ENCODE results near the gene TPO.
"Not testable (repeated sequence)": the region's sequence is repeated elsewhere in the genome, so short reads cannot be mapped to it uniquely, and the experiment has no call there.

Gene TPO

GRCh38 chr2:1501991-1502390 lies 88.7 kb downstream of the TPO start:
- DNase-seq (ENCODE audit: low read depth, low spot score) = no peak

- no peak for DNase-seq (ENCODE audit: low read depth, low spot score)
These were observed 89.6 kb downstream of the TPO start for GRCh38 chr2:1502891-1503304.

GRCh38 chr2:1503471-1504310 lies 90.4 kb downstream of the TPO start:
- no peak for DNase-seq (ENCODE audit: low read depth, low spot score)

GRCh38 chr2:1504311-1504750 lies 91.1 kb downstream of the TPO start:
- DNase-seq (ENCODE audit: low read depth, low spot score) = no peak

- DNase-seq (ENCODE audit: low read depth, low spot score) = no peak
These were observed 91.8 kb downstream of the TPO start for GRCh38 chr2:1505031-1505441.

GRCh38 chr2:1509271-1510065 lies 96.2 kb downstream of the TPO start:
- DNase-seq (ENCODE audit: low read depth, low spot score) = no peak

GRCh38 chr2:1510176-1510575 lies 96.9 kb downstream of the TPO start:
- no peak for DNase-seq (ENCODE audit: low read depth, low spot score)

- no peak for DNase-seq (ENCODE audit: low read depth, low spot score)
These were observed 98.2 kb downstream of the TPO start for GRCh38 chr2:1511455-1511854.

GRCh38 chr2:1512321-1513289 lies 99.3 kb downstream of the TPO start:
- DNase-seq (ENCODE audit: low read depth, low spot score) = no peak

GRCh38 chr2:1514391-1515072 lies 101.3 kb downstream of the TPO start:
- DNase-seq (ENCODE audit: low read depth, low spot score) = no peak

- no peak for DNase-seq (ENCODE audit: low read depth, low spot score)
These were observed 101.8 kb downstream of the TPO start for GRCh38 chr2:1515073-1515430.

- DNase-seq (ENCODE audit: low read depth, low spot score) = no peak
These were observed 102.9 kb downstream of the TPO start for GRCh38 chr2:1515986-1516797.

GRCh38 chr2:1516798-1517060 lies 103.5 kb downstream of the TPO start:
- DNase-seq (ENCODE audit: low read depth, low spot score) = no peak

GRCh38 chr2:1517291-1517690 lies 104.0 kb downstream of the TPO start:
- DNase-seq (ENCODE audit: low read depth, low spot score) = not testable (repeated sequence)

- DNase-seq (ENCODE audit: low read depth, low spot score) = no peak
These were observed 104.5 kb downstream of the TPO start for GRCh38 chr2:1517786-1518185.

- no peak for DNase-seq (ENCODE audit: low read depth, low spot score)
These were observed 105.1 kb downstream of the TPO start for GRCh38 chr2:1518331-1518803.

GRCh38 chr2:1518867-1519530 lies 105.7 kb downstream of the TPO start:
- DNase-seq (ENCODE audit: low read depth, low spot score) = no peak

- no peak for DNase-seq (ENCODE audit: low read depth, low spot score)
These were observed 108.1 kb downstream of the TPO start for GRCh38 chr2:1521191-1521877.
